CD4-positive, alpha-beta T cell treated with Interleukin-4 for 1 hour (primary cell): ENCODE data around the gene BGN.
A peak's percentile ranks its signal among the peaks of the same experiment; 100 is the strongest.

ENCODE experiments used
- DNase-seq, 2 donors: peaks; one replicate each; pipeline ENCODE4 v3.0.0-alpha.2; 2020 to 2022

Gene BGN

DNA sequence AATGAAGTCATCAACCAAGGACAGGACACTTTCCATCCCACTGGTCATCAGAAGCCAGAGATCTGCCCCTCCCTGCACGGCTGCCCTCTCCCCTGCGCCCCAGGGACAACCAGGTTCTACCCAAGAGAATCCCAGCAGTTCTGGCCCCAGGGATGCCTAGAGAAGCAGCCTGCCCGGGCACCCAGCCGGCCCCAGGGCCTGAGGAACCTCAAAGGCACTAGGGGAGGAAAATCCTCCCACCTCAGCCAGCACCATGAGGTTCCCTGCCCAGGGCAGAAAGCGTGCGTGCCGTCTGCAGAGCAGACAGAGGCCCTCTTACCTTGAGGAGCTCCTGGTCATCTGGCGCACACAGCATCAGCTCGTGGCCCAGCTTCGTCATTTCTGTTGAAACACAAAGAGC lies 32.5 kb upstream of the BGN start:
- no peak for DNase-seq

DNA sequence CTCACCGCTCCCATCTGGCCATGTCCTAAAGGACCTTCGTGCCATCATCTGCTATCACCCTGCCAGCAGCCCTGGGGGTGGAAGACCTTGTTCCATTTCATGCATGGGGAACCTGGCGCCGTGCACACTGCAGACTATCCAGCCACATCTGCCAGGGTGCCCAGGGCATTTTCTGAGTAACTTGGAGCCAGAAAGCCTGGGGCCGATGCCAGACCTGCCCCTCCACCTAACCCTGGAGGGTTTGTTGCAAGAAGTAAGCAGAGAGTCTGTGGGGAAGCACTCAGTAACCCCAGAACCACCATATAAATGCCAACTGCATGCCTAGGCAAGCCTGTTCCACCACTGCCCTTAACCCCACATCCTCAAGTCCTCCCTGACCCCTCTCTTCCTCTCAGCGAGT lies 31.7 kb upstream of the BGN start:
- DNase-seq = no peak

- DNase-seq = no peak
Observed at GRCh38 chrX:153463556-153463955, 31.2 kb upstream of the BGN start.

DNA sequence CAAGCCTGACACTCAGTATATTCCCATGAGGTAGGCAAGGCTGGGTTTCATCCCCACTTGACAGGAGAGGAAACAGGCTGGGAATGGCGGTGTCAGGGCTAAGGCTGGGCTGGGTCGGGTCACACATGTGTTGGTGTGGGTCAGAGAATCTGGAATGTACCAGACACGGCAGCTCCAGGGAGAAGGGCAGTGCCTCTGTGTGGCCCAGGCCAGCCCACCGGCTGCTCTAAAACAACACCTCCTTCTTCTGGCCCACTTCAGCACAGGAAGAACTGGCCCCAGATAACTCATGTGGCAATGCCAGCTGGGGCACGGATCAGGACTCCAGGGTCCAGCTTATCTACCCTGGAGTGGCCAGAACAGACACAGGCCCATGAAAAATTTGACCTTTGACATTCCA lies 30.7 kb upstream of the BGN start:
- no peak for DNase-seq

DNA sequence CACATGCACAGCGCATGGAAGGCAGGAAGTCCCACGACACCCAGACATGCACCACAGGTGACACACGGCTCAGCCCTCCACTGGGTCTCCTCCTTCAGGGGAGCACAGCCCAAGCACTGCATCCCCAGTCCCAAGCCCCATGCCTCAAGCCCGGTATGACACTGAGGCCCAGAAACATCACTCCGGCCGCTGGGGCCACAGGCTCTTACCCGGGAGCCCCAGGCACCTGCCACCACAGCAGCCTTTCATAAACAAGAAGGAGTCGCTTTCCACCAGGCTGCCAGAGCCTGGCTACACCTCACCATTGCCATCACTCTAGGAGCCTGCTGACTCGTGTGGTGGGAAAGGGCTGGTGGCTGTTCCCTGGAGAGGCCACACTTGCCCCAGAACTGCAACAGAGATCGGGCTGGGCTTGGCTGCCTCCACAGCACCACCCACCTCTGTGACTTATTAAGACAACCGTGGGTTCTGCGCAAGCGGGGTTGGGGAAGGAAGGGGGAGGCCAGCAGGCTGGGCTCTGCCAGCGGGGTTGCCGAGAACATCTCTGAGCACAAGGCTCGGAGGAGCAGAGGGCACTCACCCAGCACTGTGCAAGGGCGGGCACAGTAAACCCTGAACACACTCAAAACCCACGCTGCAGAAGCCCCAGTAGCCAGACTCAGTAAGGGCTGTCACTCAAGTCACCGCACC lies 28.9 kb upstream of the BGN start:
- DNase-seq = no peak

GRCh38 chrX:153468008-153468580 lies 26.7 kb upstream of the BGN start:
- no peak for DNase-seq

DNA sequence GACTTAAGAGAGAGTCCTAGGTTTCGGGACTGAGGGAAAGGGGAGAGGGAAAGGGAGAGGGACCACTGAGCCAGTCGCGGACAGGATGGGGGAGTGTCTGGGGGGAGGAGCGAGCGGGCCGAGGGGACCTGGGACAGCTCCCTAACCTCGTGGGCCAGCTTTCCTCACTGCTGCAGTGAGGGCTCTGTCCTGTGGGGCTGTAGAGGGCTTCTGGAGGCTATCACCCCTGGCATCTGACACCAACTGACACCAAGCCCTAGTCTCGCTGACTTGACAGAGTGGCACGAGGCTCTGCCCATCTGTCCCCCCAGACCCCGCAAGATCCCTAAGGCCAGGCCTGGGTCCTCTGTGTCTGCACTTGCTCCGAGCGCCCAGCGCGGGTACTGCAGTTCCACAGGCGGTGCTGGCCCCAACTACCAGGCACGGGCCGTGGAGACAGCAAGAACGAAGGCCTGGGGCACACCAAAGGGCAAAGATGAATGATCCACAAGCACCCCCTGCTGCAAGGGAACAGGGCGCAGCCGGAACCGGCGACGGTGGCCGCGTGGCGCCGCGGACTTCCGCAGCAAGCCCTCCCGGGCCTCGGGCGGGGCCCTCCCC lies 24.9 kb upstream of the BGN start:
- DNase-seq = no peak

- peak; percentile 91 for DNase-seq
Observed at GRCh38 chrX:153470411-153471363, 24.1 kb upstream of the BGN start, which contains the start of gene HAUS7. Gene HAUS7, minus strand, starts transcription at chrX:153470576. Its CDS starts 19 bp downstream, at chrX:153470557.

DNA sequence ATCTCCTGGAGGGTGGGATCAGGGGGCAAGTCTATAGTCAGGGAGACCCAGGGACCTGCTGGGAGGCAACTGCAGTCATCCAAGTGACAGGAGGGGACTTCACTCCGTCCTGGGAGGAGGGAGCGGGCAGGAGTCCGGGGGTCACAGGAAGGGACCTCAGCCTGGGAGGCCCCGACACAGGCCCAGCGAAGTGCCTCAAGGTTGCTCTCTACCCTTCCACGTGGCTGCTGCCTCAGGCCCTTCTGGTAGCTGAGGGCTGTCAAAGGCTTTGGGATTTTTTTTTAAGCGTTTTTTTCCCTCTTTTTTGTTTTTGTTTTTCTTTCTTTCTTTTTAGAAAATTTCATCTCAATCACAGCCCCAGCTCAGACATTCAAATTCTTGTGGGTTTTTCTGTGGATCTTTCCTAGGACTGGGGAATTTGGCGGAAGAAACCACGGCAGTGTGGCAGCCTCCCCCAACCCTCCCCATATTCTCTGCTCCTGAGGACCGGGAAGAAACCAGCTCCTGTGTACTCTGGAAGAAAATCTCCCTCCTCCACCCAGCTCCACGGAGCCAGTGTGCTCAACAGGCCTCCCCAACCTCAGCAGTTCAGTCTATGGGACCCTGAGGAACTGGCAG lies 23.0 kb upstream of the BGN start:
- DNase-seq = no peak

DNA sequence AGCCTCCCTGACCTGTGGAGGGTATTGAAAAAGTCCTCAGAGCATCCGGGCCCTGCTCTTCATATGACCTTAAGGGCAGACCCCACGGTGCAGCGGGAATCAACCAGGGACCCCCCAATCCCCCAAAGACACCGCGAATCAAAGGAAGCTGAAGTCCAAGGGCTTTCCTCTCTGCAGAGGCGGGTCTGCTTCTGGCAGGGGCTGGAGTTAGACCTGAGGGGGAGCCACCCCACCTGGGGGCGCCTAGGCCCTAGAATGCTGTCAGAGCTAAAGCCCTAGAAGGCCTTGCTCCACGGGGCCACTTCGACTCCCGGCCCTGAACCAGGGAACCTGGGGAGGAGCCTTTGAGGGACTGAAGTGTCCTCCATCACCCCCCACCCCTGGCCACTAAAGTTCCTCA lies 21.7 kb upstream of the BGN start:
- DNase-seq = no peak

GRCh38 chrX:153474266-153474665 lies 20.5 kb upstream of the BGN start:
- no peak for DNase-seq

DNA sequence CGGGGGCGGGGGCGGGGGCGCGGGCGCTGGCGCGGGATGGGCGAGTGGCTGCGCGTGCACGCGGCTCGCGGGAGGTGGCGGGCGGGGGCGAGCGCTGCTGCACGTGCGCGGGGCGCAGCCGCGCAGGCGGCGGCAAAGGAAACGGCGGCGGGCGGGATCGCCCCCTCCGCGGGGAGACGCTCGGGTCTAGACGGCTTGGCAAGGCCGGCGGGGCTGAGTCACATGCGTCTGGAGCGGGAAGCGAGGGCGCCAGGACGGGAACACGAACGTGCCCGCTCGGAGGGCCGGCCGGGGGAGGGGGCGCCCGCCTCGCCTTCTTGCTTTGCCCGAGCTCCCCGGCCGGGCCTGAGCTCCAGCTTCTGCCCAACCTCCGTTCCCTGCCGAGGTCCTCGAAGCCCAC lies 20.1 kb upstream of the BGN start:
- DNase-seq = peak; percentile 44 to 56

DNA sequence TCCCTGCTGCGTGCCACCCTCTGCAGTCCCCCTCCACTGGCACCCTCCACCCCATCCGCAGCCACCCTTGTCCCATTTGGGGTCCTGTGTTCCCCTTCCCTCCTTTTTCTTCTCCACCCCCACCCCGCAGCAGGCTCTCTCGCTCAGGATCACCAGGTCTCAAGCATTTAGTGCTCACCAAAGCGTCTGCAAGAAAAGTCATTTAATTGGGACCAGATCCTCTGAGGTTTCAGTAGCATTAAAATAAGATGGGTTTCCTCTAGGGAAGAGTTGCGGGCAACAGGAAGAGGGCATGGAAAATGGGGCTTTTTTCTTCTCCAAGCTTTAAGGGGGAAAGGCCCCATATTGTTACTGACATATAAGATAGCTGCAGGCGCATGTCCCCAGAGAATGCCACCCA lies 19.5 kb upstream of the BGN start:
- no peak for DNase-seq

- no peak for DNase-seq
Observed at GRCh38 chrX:153475751-153476281, 19.0 kb upstream of the BGN start.

GRCh38 chrX:153476666-153477363 lies 18.0 kb upstream of the BGN start:
- no peak for DNase-seq

DNA sequence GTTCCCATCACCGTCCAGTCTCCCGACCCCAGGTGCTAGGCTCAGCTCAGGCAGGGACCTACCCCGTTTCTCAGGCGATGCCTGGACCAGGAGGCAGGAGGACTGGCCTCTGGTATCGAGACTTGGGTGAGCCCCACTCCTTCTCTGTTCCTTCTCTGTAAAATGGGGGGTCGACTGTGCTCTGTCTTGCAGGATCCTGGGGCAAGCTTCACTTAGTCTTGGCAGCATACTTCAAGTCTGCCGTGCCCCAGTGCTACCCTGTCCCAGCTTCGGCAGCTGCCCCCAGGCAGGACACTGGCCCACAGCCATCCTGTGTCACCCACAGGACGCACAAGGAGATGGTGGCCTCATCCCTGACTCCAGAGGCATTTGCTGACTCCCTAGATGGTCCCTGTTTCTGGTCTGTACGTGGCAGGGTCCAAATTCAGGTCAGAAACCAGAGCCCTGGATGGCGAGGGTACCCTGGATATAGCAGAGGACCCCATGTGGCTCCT lies 17.4 kb upstream of the BGN start:
- DNase-seq = no peak

- DNase-seq = no peak
Observed at GRCh38 chrX:153477901-153478300, 16.9 kb upstream of the BGN start.

- DNase-seq = no peak
Observed at GRCh38 chrX:153478746-153479145, 16.0 kb upstream of the BGN start.

DNA sequence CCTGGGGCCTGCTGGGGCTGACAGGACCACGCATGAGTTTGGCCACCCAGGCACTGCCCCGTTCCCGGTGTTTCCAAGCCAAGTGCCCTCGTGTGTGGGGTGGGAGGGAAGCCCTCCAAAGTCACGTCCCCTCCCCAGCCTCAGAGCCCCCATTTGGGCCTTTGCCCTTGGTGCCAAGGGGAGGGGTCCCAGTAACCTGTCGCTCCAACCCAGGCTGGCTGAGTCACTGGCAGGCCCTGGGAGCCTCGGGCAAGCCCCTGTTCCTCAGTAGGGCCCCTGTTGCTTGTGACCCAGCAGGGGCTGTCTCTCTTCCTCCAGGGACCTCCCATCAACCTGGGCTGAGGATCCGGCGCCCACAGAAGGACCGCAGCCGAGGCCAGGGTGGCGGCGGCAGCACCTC lies 13.7 kb upstream of the BGN start:
- no peak for DNase-seq

GRCh38 chrX:153482376-153483015 lies 12.3 kb upstream of the BGN start:
- no peak for DNase-seq

GRCh38 chrX:153485396-153486080 lies 9.2 kb upstream of the BGN start:
- DNase-seq = no peak
